Testis (tissue), 2 donors: ENCODE measurements around the gene TLCD1.

Experiments used
- CTCF ChIP-seq, 3 experiments: fragments of 450-650 bp in 2 of 3; fragments of 200-600 bp in 1 of 3; sonication (generic) in 1 of 3; IDR thresholded peaks; one replicate each; pipeline ENCODE4 v1.5.1; 2016 to 2019; ENCODE audit warnings: antibody characterized with exemption in 3 of 3, mild to moderate bottlenecking in 2 of 3, moderate library complexity in 1 of 3
- POLR2A ChIP-seq: fragments of 450-650 bp; IDR thresholded peaks from one replicate; pipeline ENCODE4 v1.6.1; 2017; ENCODE audit warnings: antibody characterized with exemption, mild to moderate bottlenecking, moderate library complexity

- TF ChIP-seq CTCF (IDR thresholded peaks at IDR 0.05) (no peak), POLR2A (no peak)
These were observed 48.2 kb upstream of the TLCD1 start for GRCh38 chr17:28774206-28774605.
